GM12892 (cell line): ENCODE measurements around the gene COL23A1.

Source experiments
- POLR2A ChIP-seq: IDR thresholded peaks from 2 replicates; pipeline ENCODE4 v1.6.1; 2011; ENCODE audit warnings: low read depth, low read length, control low read depth
- TAF1 ChIP-seq: IDR thresholded peaks from 2 replicates; pipeline ENCODE4 v1.6.1; 2011; ENCODE audit warnings: low read depth, mild to moderate bottlenecking, control low read depth, low read length, borderline replicate concordance

DNA sequence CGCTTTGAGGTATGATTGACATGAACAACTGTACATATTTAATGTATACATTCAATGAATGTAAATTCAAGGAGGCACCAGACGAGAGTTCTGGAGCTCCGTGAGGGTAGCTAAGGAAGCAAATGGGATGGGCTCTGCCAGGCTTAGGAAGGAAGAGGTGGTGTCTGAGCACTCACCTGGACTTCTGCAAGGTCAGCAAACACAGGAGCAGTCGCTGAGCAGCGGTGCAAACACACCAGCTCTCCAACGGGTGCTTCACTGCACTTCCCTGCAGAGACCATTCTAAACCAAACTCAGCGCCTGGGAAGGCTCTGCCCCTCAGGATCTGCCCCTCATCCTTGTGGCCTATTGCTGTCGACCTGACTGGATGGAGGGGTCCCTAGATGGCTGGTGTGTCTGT is 101.5 kb downstream of the COL23A1 start:
- no peak for TF ChIP-seq TAF1
- no peak for TF ChIP-seq POLR2A
